Naive thymus-derived CD4-positive, alpha-beta T cell (primary cell): ENCODE measurements around the gene CRTAC1. TPM values are rescaled to one million over a fixed set of nuclear protein-coding genes. Genes with fewer than 3 reads are reported as not detected.

Experiments used
- ATAC-seq: fragments of 150-1000 bp; cut with Tn5 transposase; 2 replicates; pipeline ENCODE4 v1.10.0; 2021; ENCODE audit warnings: mild to moderate bottlenecking, moderate library complexity
- CTCF ChIA-PET: fragments of 350-600 bp; sonication (Branson Sonifier 250); formaldehyde crosslinking; loops from one replicate; lab custom pipeline; 2021; ENCODE audit warnings: antibody characterized with exemption; lab: Charles Lee
- POLR2A ChIA-PET: fragments of 350-600 bp; sonication (Branson Sonifier 250); formaldehyde crosslinking; loops from one replicate; lab custom pipeline; 2021; ENCODE audit warnings: antibody characterized with exemption, inconsistent platforms; lab: Charles Lee
- DNase-seq, 9 donors: peaks; one replicate each; pipeline versions ENCODE4 v3.0.0 to v3.0.0-alpha.2; 2020 to 2022; ENCODE audit warnings: mixed read lengths in 1 of 9
- H3K27ac ChIP-seq: one replicate; pipeline ENCODE4 v1.7.0; 2013; ENCODE audit warnings: mild to moderate bottlenecking, low read depth, low read length, moderate library complexity
- H3K27me3 ChIP-seq, 2 donors: one replicate each; pipeline ENCODE4 v1.7.0; 2013; ENCODE audit warnings: low read length in 2 of 2, mild to moderate bottlenecking in 2 of 2, moderate library complexity in 2 of 2; ENCODE audit not compliant: control insufficient read depth in 2 of 2, insufficient read depth in 2 of 2
- H3K36me3 ChIP-seq, 3 experiments: 1 replicate in 2 of 3; 2 replicates in 1 of 3; pipeline ENCODE4 v1.7.0; 2013; ENCODE audit warnings: low read length in 3 of 3, mild to moderate bottlenecking in 3 of 3, moderate library complexity in 1 of 3; ENCODE audit not compliant: insufficient read depth in 3 of 3, control insufficient read depth in 2 of 3
- H3K4me1 ChIP-seq, 2 donors: one replicate each; pipeline ENCODE4 v1.7.0; 2013; ENCODE audit warnings: low read length in 2 of 2, mild to moderate bottlenecking in 2 of 2, moderate library complexity in 1 of 2; ENCODE audit not compliant: control insufficient read depth in 2 of 2, insufficient read depth in 2 of 2
- H3K4me3 ChIP-seq: 2 replicates; pipeline ENCODE4 v1.7.0; 2013; ENCODE audit warnings: mild to moderate bottlenecking, low read length
- H3K9me3 ChIP-seq, 3 experiments: 1 replicate in 2 of 3; 2 replicates in 1 of 3; pipeline ENCODE4 v1.7.0; 2013; ENCODE audit warnings: low read length in 3 of 3; ENCODE audit not compliant: control insufficient read depth in 2 of 3
- H3K27ac Mint-ChIP-seq, 9 donors: one replicate each; pipeline ENCODE4 v1.8.0; 2020 to 2022; ENCODE audit warnings: mixed read lengths in 9 of 9, mild to moderate bottlenecking in 8 of 9, moderate library complexity in 5 of 9, inconsistent platforms in 2 of 9
- H3K27me3 Mint-ChIP-seq, 5 donors: one replicate each; pipeline ENCODE4 v1.8.0; 2021 to 2022; ENCODE audit warnings: mixed read lengths in 5 of 5, mild to moderate bottlenecking in 1 of 5
- H3K36me3 Mint-ChIP-seq, 5 donors: one replicate each; pipeline ENCODE4 v1.8.0; 2020 to 2022; ENCODE audit warnings: mixed read lengths in 5 of 5, mild to moderate bottlenecking in 3 of 5, inconsistent platforms in 1 of 5
- H3K4me1 Mint-ChIP-seq, 7 donors: one replicate each; pipeline ENCODE4 v1.8.0; 2020 to 2022; ENCODE audit warnings: mixed read lengths in 7 of 7, mild to moderate bottlenecking in 3 of 7, inconsistent platforms in 1 of 7
- H3K4me3 Mint-ChIP-seq, 10 donors: one replicate each; pipeline ENCODE4 v1.8.0; 2020 to 2022; ENCODE audit warnings: mild to moderate bottlenecking in 10 of 10, mixed read lengths in 10 of 10, moderate library complexity in 6 of 10, inconsistent platforms in 2 of 10
- H3K9me3 Mint-ChIP-seq, 11 donors: one replicate each; pipeline ENCODE4 v1.8.0; 2020 to 2022; ENCODE audit warnings: mixed read lengths in 11 of 11, mild to moderate bottlenecking in 4 of 11, inconsistent platforms in 1 of 11, moderate library complexity in 1 of 11
- intact Hi-C, 2 donors: fragments of 100-400 bp; cut with micrococcal nuclease; formaldehyde crosslinking; loops; one replicate each; pipeline ENCODE4 v1.15.1; 2023
- polyA plus RNA-seq, 2 donors: library from polyadenylated mRNA; unstranded; fragments of 300-500 nt; fragmentation: Illumina TruSeq; gene quantifications; one replicate each; pipeline ENCODE4 v1.2.3, GENCODE V29; 2021
- total RNA-seq, 6 experiments: library from RNA in 5 of 6; stranded (reverse) in 5 of 6; gene quantifications; 1 replicate in 5 of 6; 2 replicates in 1 of 6; pipeline ENCODE4 v1.2.3 and lab custom pipeline; 2021 to 2026

The CRTAC1 gene
- total and polyA plus RNA-seq, 7 experiments from 2014 or later: not detected

- Histone ChIP-seq H3K4me1 (peaks cover 2 to 5% of the 10 kb centered on the region in 2 donors), H3K27ac (no peak overlapping the region), H3K27me3 (no peaks in the 10 kb centered on the region), H3K4me3 (no peak overlapping the region), H3K36me3 (no peaks in the 10 kb centered on the region), H3K9me3 (no peaks in the 10 kb centered on the region)
- H3K36me3 Mint-ChIP-seq: no peaks in the 10 kb centered on the region
- ChIA-PET CTCF (no interaction called here), POLR2A (no interaction called here)
- DNase-seq (no peak), ATAC-seq (no peak)
- H3K4me1 Mint-ChIP-seq: peaks cover 0 to 10% (median 3%) of the 10 kb centered on the region in 7 donors
- intact Hi-C loops: loop anchor here in 1 of 2 donors (10.0 kb wide), 1 partner anchor 402 kb away; no protein-coding TSS in a partner anchor
- H3K4me3 Mint-ChIP-seq: no peak overlapping the region
- peaks cover 0 to 20% (median 5%) of the 10 kb centered on the region in 5 donors for H3K27me3 Mint-ChIP-seq
- no peak overlapping the region for H3K27ac Mint-ChIP-seq
- peaks cover 0 to 2% (median 0%) of the 10 kb centered on the region in 11 donors for H3K9me3 Mint-ChIP-seq
These were observed 117.2 kb downstream of the CRTAC1 start for GRCh38 chr10:97913193-97913592.

DNA sequence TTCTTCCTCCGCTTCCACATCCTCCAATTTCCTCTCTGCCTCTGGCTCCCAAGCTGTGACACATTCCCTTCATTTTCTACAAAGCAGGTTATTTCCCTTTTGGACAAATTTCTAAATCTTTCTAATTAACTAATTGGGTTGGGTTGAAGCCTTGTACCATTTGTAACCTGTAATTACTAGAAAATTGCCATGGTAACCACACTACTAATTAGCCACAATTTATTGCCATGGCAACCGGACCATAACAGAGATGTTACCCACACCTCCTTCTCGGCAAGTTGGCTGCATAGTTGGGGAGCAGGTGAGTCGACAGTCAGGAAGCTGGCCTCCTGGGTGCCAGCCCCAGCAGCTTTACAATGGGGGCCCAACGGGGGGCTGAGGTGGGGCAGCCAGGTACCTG, 119.2 kb downstream of the CRTAC1 start:
- H3K36me3 ChIP-seq: no peaks in the 10 kb centered on the region
- H3K27ac Mint-ChIP-seq: no peak overlapping the region
- intact Hi-C loops: loop anchor here in 1 of 2 donors (10.0 kb wide), 1 partner anchor 404 kb away; no protein-coding TSS in a partner anchor
- H3K4me1 ChIP-seq: peaks cover 2 to 5% of the 10 kb centered on the region in 2 donors
- POLR2A ChIA-PET: no interaction called here
- no peaks in the 10 kb centered on the region for H3K36me3 Mint-ChIP-seq
- CTCF ChIA-PET: no interaction called here
- ATAC-seq: no peak
- no peak overlapping the region for H3K4me3 ChIP-seq
- H3K9me3 Mint-ChIP-seq: peaks cover 0 to 3% (median 0%) of the 10 kb centered on the region in 11 donors
- H3K27ac ChIP-seq: no peak overlapping the region
- no peaks in the 10 kb centered on the region for H3K9me3 ChIP-seq
- H3K27me3 Mint-ChIP-seq: peaks cover 0 to 25% (median 5%) of the 10 kb centered on the region in 5 donors
- H3K4me3 Mint-ChIP-seq: no peak overlapping the region
- no peak for DNase-seq
- H3K27me3 ChIP-seq: no peaks in the 10 kb centered on the region
- peaks cover 0 to 10% (median 3%) of the 10 kb centered on the region in 7 donors for H3K4me1 Mint-ChIP-seq

GRCh38 chr10:97910661-97911060, 119.8 kb downstream of the CRTAC1 start:
- Histone ChIP-seq H3K9me3 (no peaks in the 10 kb centered on the region), H3K36me3 (no peaks in the 10 kb centered on the region), H3K27me3 (no peaks in the 10 kb centered on the region), H3K4me3 (no peak overlapping the region), H3K4me1 (peaks cover 2 to 5% of the 10 kb centered on the region in 2 donors), H3K27ac (no peak overlapping the region)
- peaks cover 3 to 25% (median 5%) of the 10 kb centered on the region in 5 donors for H3K27me3 Mint-ChIP-seq
- ATAC-seq: no peak
- no peak overlapping the region for H3K4me3 Mint-ChIP-seq
- H3K36me3 Mint-ChIP-seq: no peaks in the 10 kb centered on the region
- no peak overlapping the region for H3K27ac Mint-ChIP-seq
- no peak for DNase-seq
- intact Hi-C loops: loop anchor here in 1 of 2 donors (10.0 kb wide), 1 partner anchor 404 kb away; no protein-coding TSS in a partner anchor
- H3K4me1 Mint-ChIP-seq: peaks cover 0 to 10% (median 3%) of the 10 kb centered on the region in 7 donors
- POLR2A ChIA-PET: no interaction called here
- CTCF ChIA-PET: interaction anchor here (1.0 kb wide), 1 partner anchor 13 kb away, joined by 3 read pairs; no protein-coding TSS in a partner anchor
- peaks cover 0 to 2% (median 0%) of the 10 kb centered on the region in 11 donors for H3K9me3 Mint-ChIP-seq

DNA sequence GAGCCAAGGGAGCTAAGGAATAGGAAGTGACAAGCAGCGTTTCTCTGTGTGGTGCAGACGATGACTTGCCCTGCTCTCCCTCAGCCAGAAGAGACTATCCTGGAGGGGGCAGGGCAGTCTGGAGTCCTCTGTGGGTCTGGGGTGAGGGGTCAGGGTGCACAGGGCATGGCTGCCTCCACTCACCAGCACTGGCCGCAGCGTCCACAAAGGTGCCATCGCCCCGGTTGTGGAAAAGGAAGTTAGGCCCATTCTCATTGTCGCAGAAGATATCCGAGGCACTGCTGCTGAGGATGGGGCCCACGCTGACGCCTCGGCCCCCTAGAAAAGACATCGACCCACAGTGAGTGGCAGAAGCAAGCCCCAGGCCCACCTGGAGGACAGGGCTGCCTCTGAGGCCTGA, 122.6 kb downstream of the CRTAC1 start:
- Histone ChIP-seq H3K27me3 (no peaks in the 10 kb centered on the region), H3K4me3 (no peak overlapping the region), H3K27ac (no peak overlapping the region), H3K9me3 (no peaks in the 10 kb centered on the region), H3K36me3 (no peaks in the 10 kb centered on the region), H3K4me1 (no peaks in the 10 kb centered on the region)
- no peaks in the 10 kb centered on the region for H3K36me3 Mint-ChIP-seq
- ChIA-PET POLR2A (interaction anchor here (0.6 kb wide), 1 partner anchor 54 kb away, joined by 4 read pairs; no protein-coding TSS in a partner anchor), CTCF (no interaction called here)
- no peaks in the 10 kb centered on the region for H3K4me1 Mint-ChIP-seq
- no peak overlapping the region for H3K4me3 Mint-ChIP-seq
- ATAC-seq (no peak), DNase-seq (no peak)
- intact Hi-C loops: no loop called here
- H3K27ac Mint-ChIP-seq: no peak overlapping the region
- peaks cover 9 to 22% (median 15%) of the 10 kb centered on the region in 5 donors for H3K27me3 Mint-ChIP-seq
- H3K9me3 Mint-ChIP-seq: peaks cover 0 to 2% (median 0%) of the 10 kb centered on the region in 11 donors

DNA sequence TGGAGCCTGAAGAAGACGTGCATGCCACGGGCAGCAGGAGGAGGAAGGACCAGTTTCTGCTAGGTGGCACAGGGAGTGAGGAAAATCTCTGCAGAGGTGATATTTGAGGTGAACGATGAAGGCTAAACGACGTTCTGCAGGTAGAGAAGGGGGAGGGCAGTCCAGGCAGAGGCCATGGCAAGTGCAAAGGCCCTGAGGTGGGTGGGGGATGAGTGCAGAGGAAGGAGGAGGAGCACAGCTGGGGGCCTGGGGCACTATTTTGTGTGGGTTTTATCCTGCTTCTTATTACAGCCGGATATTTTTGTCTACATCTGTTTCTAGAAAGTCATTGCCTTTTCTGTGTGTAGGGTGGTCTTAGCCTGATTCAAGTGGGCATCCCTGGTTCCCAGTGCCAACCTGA, 123.2 kb downstream of the CRTAC1 start:
- Histone ChIP-seq H3K27ac (no peak overlapping the region), H3K9me3 (no peaks in the 10 kb centered on the region), H3K4me3 (no peak overlapping the region), H3K4me1 (no peaks in the 10 kb centered on the region), H3K27me3 (no peaks in the 10 kb centered on the region), H3K36me3 (no peaks in the 10 kb centered on the region)
- H3K36me3 Mint-ChIP-seq: no peaks in the 10 kb centered on the region
- ChIA-PET POLR2A (no interaction called here), CTCF (interaction anchor here (1.7 kb wide), 1 partner anchor 134 kb away, joined by 6 read pairs; no protein-coding TSS in a partner anchor)
- intact Hi-C loops: no loop called here
- peaks cover 0 to 2% (median 0%) of the 10 kb centered on the region in 11 donors for H3K9me3 Mint-ChIP-seq
- H3K27me3 Mint-ChIP-seq: peaks cover 9 to 22% (median 15%) of the 10 kb centered on the region in 5 donors
- ATAC-seq: no peak
- no peak overlapping the region for H3K27ac Mint-ChIP-seq
- H3K4me1 Mint-ChIP-seq: no peaks in the 10 kb centered on the region
- DNase-seq: no peak
- H3K4me3 Mint-ChIP-seq: no peak overlapping the region

- H3K27ac Mint-ChIP-seq: no peak overlapping the region
- DNase-seq (no peak), ATAC-seq (no peak)
- no peaks in the 10 kb centered on the region for H3K4me1 Mint-ChIP-seq
- intact Hi-C loops: no loop called here
- Histone ChIP-seq H3K4me3 (no peak overlapping the region), H3K36me3 (no peaks in the 10 kb centered on the region), H3K9me3 (no peaks in the 10 kb centered on the region), H3K27me3 (no peaks in the 10 kb centered on the region), H3K27ac (no peak overlapping the region), H3K4me1 (no peaks in the 10 kb centered on the region)
- peaks cover 0 to 3% (median 0%) of the 10 kb centered on the region in 11 donors for H3K9me3 Mint-ChIP-seq
- ChIA-PET CTCF (interaction anchor here (1.0 to 1.7 kb wide), 2 partner anchors 136 to 140 kb away, joined by 3 to 6 read pairs; no protein-coding TSS in a partner anchor), POLR2A (no interaction called here)
- H3K27me3 Mint-ChIP-seq: peaks cover 9 to 30% (median 15%) of the 10 kb centered on the region in 5 donors
- H3K4me3 Mint-ChIP-seq: no peak overlapping the region
- H3K36me3 Mint-ChIP-seq: no peaks in the 10 kb centered on the region
These were observed 125.1 kb downstream of the CRTAC1 start for GRCh38 chr10:97905276-97905675.

DNA sequence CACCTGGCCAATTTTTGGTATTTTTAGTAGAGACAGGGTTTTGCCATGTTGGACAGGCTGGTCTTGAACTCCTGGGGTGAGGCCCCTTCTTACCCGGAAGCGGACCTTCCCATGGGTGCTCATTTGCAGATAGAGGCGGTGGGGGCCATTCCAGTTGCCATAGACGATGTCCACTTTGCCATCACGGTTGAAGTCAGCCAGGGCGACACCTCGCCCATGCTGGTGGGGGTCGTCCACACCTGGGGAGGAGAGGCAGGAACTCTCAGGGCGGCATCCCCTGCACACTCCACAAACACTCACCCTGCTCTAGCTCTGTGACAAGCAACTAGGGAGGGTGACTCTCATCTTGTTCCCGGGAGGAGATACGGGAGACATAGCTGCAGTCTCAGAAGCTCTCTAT, 125.8 kb downstream of the CRTAC1 start:
- CTCF ChIA-PET: interaction anchor here (1.0 to 1.2 kb wide), 2 partner anchors 7 to 141 kb away, joined by 3 to 4 read pairs; no protein-coding TSS in a partner anchor
- H3K9me3 Mint-ChIP-seq: peaks cover 0 to 3% (median 0%) of the 10 kb centered on the region in 11 donors
- H3K4me3 ChIP-seq: no peak overlapping the region

More for the DNA sequence above, 125.8 kb downstream of the CRTAC1 start:
- no peaks in the 10 kb centered on the region for H3K36me3 ChIP-seq
- ATAC-seq: no peak
- no peak overlapping the region for H3K27ac ChIP-seq
- H3K27ac Mint-ChIP-seq: no peak overlapping the region
- no peak overlapping the region for H3K4me3 Mint-ChIP-seq
- no peak for DNase-seq
- H3K36me3 Mint-ChIP-seq: no peaks in the 10 kb centered on the region
- peaks cover 9 to 30% (median 15%) of the 10 kb centered on the region in 5 donors for H3K27me3 Mint-ChIP-seq
- POLR2A ChIA-PET: no interaction called here
- no peaks in the 10 kb centered on the region for H3K9me3 ChIP-seq
- no peaks in the 10 kb centered on the region for H3K4me1 Mint-ChIP-seq
- intact Hi-C loops: no loop called here
- no peaks in the 10 kb centered on the region for H3K4me1 ChIP-seq
- no peaks in the 10 kb centered on the region for H3K27me3 ChIP-seq
